CD14-positive monocyte (primary cell): ENCODE data around the gene RBMS3. TPM values are rescaled to one million over a fixed set of nuclear protein-coding genes. Genes with fewer than 3 reads are reported as not detected.

ENCODE experiments used
- DNase-seq, 3 donors: peaks; one replicate each; pipeline ENCODE4 v3.0.0-alpha.2; 2011 to 2022
- H2AFZ ChIP-seq: 2 replicates; pipeline ENCODE4 v1.6.0; 2012; ENCODE audit warnings: mild to moderate bottlenecking, low read depth, low read length, inconsistent platforms; ENCODE audit not compliant: insufficient read depth, poor library complexity, severe bottlenecking
- H3K27ac ChIP-seq, 2 donors: 1 replicate in 1 of 2; 2 replicates in 1 of 2; pipeline ENCODE4 v1.5.1; 2012 to 2013; ENCODE audit warnings: low read length in 2 of 2, control low read depth in 1 of 2, inconsistent platforms in 1 of 2, low read depth in 1 of 2, mild to moderate bottlenecking in 1 of 2
- H3K27me3 ChIP-seq, 2 donors: one replicate each; pipeline versions ENCODE4 v1.6.0 to v1.6.1; 2011 to 2013; ENCODE audit warnings: low read length in 2 of 2; ENCODE audit not compliant: control insufficient read depth in 2 of 2, insufficient read depth in 2 of 2
- H3K36me3 ChIP-seq, 2 donors: replicated peaks in 1 of 2; 1 replicate in 1 of 2; 2 replicates in 1 of 2; pipeline versions ENCODE4 v1.5.1 to v1.6.1; 2012 to 2013; ENCODE audit warnings: low read length in 2 of 2, control low read depth in 1 of 2, inconsistent platforms in 1 of 2, mild to moderate bottlenecking in 1 of 2; ENCODE audit not compliant: insufficient read depth in 2 of 2, control insufficient read depth in 1 of 2
- H3K4me1 ChIP-seq, 2 donors: 1 replicate in 1 of 2; 2 replicates in 1 of 2; pipeline versions ENCODE4 v1.5.1 to v1.6.1; 2012 to 2013; ENCODE audit warnings: low read length in 2 of 2, control low read depth in 1 of 2, inconsistent platforms in 1 of 2, mild to moderate bottlenecking in 1 of 2, moderate library complexity in 1 of 2; ENCODE audit not compliant: insufficient read depth in 2 of 2, control insufficient read depth in 1 of 2
- H3K4me2 ChIP-seq: replicated peaks from 2 replicates; pipeline ENCODE3; 2012; ENCODE audit warnings: low read length, moderate library complexity, mild to moderate bottlenecking; ENCODE audit not compliant: poor library complexity, severe bottlenecking; ENCODE audit errors: extremely low read depth
- H3K4me3 ChIP-seq, 3 experiments: fragments of 200-600 bp in 1 of 3; sonication (generic) in 1 of 3; replicated peaks in 1 of 3; 1 replicate in 2 of 3; 2 replicates in 1 of 3; pipeline ENCODE4 v1.5.1; 2011 to 2013; ENCODE audit warnings: low read length in 3 of 3, mild to moderate bottlenecking in 3 of 3, control low read depth in 2 of 3, low read depth in 2 of 3, inconsistent platforms in 1 of 3, moderate library complexity in 1 of 3
- H3K79me2 ChIP-seq: 2 replicates; pipeline ENCODE4 v1.6.0; 2012; ENCODE audit warnings: mild to moderate bottlenecking, control low read depth, inconsistent platforms, low read length, moderate library complexity; ENCODE audit not compliant: insufficient read depth
- H3K9ac ChIP-seq: 2 replicates; pipeline ENCODE4 v1.6.0; 2017; ENCODE audit warnings: low read length, mild to moderate bottlenecking; ENCODE audit not compliant: insufficient read depth, poor library complexity, severe bottlenecking
- H3K9me3 ChIP-seq, 2 donors: replicated peaks in 1 of 2; 1 replicate in 1 of 2; 2 replicates in 1 of 2; pipeline versions ENCODE4 v1.5.1 to v1.6.1; 2012 to 2013; ENCODE audit warnings: low read length in 2 of 2, control low read depth in 1 of 2; ENCODE audit not compliant: control insufficient read depth in 1 of 2, insufficient read depth in 1 of 2
- H4K20me1 ChIP-seq: 2 replicates; pipeline ENCODE4 v1.6.0; 2012; ENCODE audit warnings: mild to moderate bottlenecking, low read length, control low read depth, moderate library complexity; ENCODE audit not compliant: insufficient read depth
- H3K27ac Mint-ChIP-seq, 7 donors: one replicate each; pipeline ENCODE4 v1.8.0; 2020; ENCODE audit warnings: mild to moderate bottlenecking in 7 of 7, mixed read lengths in 7 of 7, moderate library complexity in 6 of 7, inconsistent platforms in 2 of 7
- H3K27me3 Mint-ChIP-seq, 3 donors: one replicate each; pipeline ENCODE4 v1.8.0; 2021 to 2022; ENCODE audit warnings: low read depth in 3 of 3, mild to moderate bottlenecking in 3 of 3, mixed read lengths in 3 of 3, moderate library complexity in 3 of 3, inconsistent platforms in 1 of 3
- H3K36me3 Mint-ChIP-seq, 2 donors: one replicate each; pipeline ENCODE4 v1.8.0; 2020; ENCODE audit warnings: mixed read lengths in 2 of 2, inconsistent platforms in 1 of 2, mild to moderate bottlenecking in 1 of 2
- H3K4me1 Mint-ChIP-seq: one replicate; pipeline ENCODE4 v1.8.0; 2020; ENCODE audit warnings: mild to moderate bottlenecking, mixed read lengths
- H3K4me3 Mint-ChIP-seq, 2 donors: one replicate each; pipeline ENCODE4 v1.8.0; 2020; ENCODE audit warnings: mild to moderate bottlenecking in 2 of 2, mixed read lengths in 2 of 2, moderate library complexity in 1 of 2
- H3K9me3 Mint-ChIP-seq, 7 donors: one replicate each; pipeline ENCODE4 v1.8.0; 2020 to 2022; ENCODE audit warnings: mixed read lengths in 7 of 7, mild to moderate bottlenecking in 6 of 7, moderate library complexity in 6 of 7, inconsistent platforms in 2 of 7
- WGBS: methylation state at CpG from one replicate; pipeline ENCODE4 v1.1.5; 2013; ENCODE audit warnings: missing lambda C conversion rate; ENCODE audit not compliant: insufficient coverage; 5-methylcytosine and 5-hydroxymethylcytosine counted together
- intact Hi-C, 2 donors: fragments of 100-400 bp; cut with micrococcal nuclease; formaldehyde crosslinking; loops; one replicate each; pipeline versions ENCODE4 v1.15.0 to v1.15.1; 2023
- polyA plus RNA-seq, 3 donors: library from polyadenylated mRNA; depleted of rRNA in 1 of 3; unstranded in 2 of 3; stranded (reverse) in 1 of 3; fragments of 300-500 nt in 2 of 3; fragments of >200 nt in 1 of 3; fragmentation: Illumina TruSeq in 2 of 3; gene quantifications; 1 replicate in 2 of 3; 2 replicates in 1 of 3; pipeline ENCODE4 v1.2.3, GENCODE V29; 2012 to 2021
- TF ChIP-seq, protein P1 (sequence below): fragments of 200-600 bp; IDR thresholded peaks from one replicate; pipeline ENCODE4 v1.8.0; 2022; ENCODE audit warnings: antibody characterized with exemption, mild to moderate bottlenecking

Gene RBMS3
- polyA plus RNA-seq, 3 donors: not detected

DNA sequence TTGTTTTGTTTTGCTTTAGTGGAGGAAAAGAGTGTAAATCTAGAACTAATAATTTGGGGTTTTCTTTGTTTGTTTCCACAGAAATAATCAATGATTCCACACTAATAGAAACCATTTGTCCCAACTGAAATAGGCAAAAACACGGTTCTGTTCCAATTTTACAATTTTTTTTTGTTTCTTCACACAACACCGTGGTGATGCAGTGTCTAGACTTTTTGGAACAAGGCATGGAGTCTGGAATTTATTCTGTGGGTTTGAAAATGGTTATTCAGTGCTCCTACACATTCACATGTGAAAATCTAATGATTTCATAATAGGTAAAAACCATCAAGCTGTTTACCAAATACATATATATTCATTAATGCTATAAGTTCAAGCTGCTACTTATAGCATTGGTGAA lies 696.5 kb downstream of the RBMS3 start:
- TF ChIP-seq, protein P1, sequence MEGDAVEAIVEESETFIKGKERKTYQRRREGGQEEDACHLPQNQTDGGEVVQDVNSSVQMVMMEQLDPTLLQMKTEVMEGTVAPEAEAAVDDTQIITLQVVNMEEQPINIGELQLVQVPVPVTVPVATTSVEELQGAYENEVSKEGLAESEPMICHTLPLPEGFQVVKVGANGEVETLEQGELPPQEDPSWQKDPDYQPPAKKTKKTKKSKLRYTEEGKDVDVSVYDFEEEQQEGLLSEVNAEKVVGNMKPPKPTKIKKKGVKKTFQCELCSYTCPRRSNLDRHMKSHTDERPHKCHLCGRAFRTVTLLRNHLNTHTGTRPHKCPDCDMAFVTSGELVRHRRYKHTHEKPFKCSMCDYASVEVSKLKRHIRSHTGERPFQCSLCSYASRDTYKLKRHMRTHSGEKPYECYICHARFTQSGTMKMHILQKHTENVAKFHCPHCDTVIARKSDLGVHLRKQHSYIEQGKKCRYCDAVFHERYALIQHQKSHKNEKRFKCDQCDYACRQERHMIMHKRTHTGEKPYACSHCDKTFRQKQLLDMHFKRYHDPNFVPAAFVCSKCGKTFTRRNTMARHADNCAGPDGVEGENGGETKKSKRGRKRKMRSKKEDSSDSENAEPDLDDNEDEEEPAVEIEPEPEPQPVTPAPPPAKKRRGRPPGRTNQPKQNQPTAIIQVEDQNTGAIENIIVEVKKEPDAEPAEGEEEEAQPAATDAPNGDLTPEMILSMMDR: no peak
- Histone ChIP-seq H3K79me2 (no peaks in the 10 kb centered on the region), H3K9ac (no peak overlapping the region), H3K4me1 (no peaks in the 10 kb centered on the region), H3K4me3 (no peak overlapping the region), H3K36me3 (no peaks in the 10 kb centered on the region), H3K27ac (no peak overlapping the region), H3K4me2 (no peak overlapping the region), H2AFZ (no peak overlapping the region), H3K27me3 (no peaks in the 10 kb centered on the region), H4K20me1 (no peaks in the 10 kb centered on the region), H3K9me3 (no peaks in the 10 kb centered on the region)
- Mint-ChIP-seq H3K27ac (no peak overlapping the region), H3K27me3 (peaks cover 0 to 2% (median 0%) of the 10 kb centered on the region in 3 donors), H3K4me3 (no peak overlapping the region), H3K9me3 (peaks cover 0 to 9% (median 4%) of the 10 kb centered on the region in 7 donors), H3K36me3 (no peaks in the 10 kb centered on the region), H3K4me1 (no peaks in the 10 kb centered on the region)
- no peak for DNase-seq
- intact Hi-C loops: no loop called here
- WGBS: no CpG with 5 or more reads among the region's 2 CpGs

DNA sequence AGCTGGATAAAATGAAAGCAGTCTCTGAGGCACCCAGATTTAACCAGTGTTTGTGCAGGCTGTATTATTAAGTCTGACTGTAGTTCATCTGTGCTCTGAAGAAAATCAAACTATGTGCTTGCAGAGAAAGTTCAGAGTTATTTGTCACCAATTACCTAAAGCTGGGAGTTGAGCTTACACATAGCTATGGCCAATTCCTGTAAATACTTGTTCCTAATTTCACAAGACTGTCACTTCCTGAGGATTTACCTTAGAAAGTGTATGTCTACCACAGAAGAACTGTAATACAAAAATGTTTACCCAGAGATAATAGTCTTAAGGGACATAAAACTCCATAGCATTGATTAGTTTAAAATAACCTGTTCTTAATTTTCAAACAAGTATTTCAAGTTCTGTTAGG lies 697.2 kb downstream of the RBMS3 start:
- Mint-ChIP-seq H3K27me3 (peaks cover 0 to 2% (median 0%) of the 10 kb centered on the region in 3 donors), H3K9me3 (peaks cover under 1 to 13% (median 7%) of the 10 kb centered on the region in 7 donors), H3K36me3 (no peaks in the 10 kb centered on the region), H3K27ac (no peak overlapping the region), H3K4me3 (no peak overlapping the region), H3K4me1 (no peaks in the 10 kb centered on the region)
- TF ChIP-seq, protein P1: no peak
- no peak overlapping the region for H3K9ac ChIP-seq
- H3K79me2 ChIP-seq: no peaks in the 10 kb centered on the region
- no peaks in the 10 kb centered on the region for H3K4me1 ChIP-seq
- DNase-seq: no peak
- H3K27ac ChIP-seq: no peak overlapping the region
- intact Hi-C loops: no loop called here
- H3K27me3 ChIP-seq: no peaks in the 10 kb centered on the region
- H4K20me1 ChIP-seq: no peaks in the 10 kb centered on the region
- no peak overlapping the region for H3K4me2 ChIP-seq
- no peaks in the 10 kb centered on the region for H3K9me3 ChIP-seq
- H3K4me3 ChIP-seq: no peak overlapping the region
- H2AFZ ChIP-seq: no peak overlapping the region
- H3K36me3 ChIP-seq: no peaks in the 10 kb centered on the region
